NCI-H748 (cell line): Measurements from ENCODE around the gene DENND1A.
"Not testable (repeated sequence)": the region's sequence is repeated elsewhere in the genome, so short reads cannot be mapped to it uniquely, and the experiment has no call there.

Source experiments
- DNase-seq: peaks from one replicate; lab custom pipeline; 2025; ENCODE audit not compliant: unreplicated experiment; lab: John Stamatoyannopoulos, UW

Gene DENND1A

GRCh38 chr9:123947326-123947725 is 17.4 kb upstream of the DENND1A start:
- no peak for DNase-seq

- no peak for DNase-seq
These were observed 16.3 kb upstream of the DENND1A start for GRCh38 chr9:123946101-123946821.

- DNase-seq, result no peak
These were observed 15.6 kb upstream of the DENND1A start for GRCh38 chr9:123945532-123945931.

DNA sequence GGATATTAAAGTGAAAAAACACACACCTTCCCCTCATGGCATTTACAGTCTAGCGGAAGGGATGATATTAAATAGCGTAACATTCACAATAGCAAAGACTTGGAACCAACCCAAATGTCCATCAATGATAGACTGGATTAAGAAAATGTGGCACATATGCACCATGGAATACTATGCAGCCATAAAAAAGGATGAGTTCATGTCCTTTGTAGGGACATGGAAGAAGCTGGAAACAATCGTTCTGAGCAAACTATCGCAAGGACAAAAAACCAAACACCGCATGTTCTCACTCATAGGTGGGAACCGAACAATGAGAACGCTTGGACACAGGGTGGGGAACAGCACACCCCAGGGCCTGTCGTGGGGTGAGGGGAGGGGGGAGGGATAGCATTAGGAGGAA is 14.5 kb upstream of the DENND1A start:
- not testable (repeated sequence) for DNase-seq

DNA sequence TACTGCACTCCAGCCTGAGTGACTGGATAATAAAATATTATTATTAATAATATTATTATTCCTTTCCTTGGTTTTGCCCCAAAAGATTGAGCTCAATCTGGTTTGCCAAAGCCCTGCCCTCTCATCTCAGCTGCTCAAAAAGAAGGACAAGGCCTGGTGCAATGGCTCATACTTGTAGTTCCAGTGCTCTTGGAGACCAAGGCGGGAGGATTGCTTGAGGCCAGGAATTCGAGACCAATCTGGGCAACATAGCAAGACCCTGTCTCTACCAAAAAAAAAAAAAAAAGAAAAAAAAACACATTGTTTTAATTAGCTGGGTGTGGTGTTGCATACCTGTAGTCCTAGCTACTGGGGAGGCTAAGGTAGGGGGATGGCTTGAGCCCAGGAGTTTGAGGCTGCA is 13.7 kb upstream of the DENND1A start:
- no peak for DNase-seq

DNA sequence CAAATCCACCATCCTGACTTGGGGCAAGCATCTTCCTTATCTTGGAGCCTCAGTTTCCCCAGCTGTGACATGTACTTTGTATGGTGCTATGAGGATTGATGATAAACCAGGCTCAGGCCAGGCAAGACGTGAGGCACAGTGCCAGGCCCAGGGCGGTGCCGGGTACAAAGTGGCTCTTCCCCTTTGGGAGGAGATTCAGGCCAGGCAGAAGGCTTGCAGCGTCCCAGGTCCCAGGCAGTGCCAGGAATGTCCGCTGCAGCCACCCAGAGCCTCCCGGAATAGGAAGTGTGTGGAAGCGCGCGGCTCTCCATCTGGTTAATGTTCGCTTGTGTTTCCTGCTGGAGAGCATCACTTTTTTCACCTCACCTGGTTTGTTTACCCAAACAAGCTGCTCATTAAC is 12.6 kb upstream of the DENND1A start:
- DNase-seq, result no peak

DNA sequence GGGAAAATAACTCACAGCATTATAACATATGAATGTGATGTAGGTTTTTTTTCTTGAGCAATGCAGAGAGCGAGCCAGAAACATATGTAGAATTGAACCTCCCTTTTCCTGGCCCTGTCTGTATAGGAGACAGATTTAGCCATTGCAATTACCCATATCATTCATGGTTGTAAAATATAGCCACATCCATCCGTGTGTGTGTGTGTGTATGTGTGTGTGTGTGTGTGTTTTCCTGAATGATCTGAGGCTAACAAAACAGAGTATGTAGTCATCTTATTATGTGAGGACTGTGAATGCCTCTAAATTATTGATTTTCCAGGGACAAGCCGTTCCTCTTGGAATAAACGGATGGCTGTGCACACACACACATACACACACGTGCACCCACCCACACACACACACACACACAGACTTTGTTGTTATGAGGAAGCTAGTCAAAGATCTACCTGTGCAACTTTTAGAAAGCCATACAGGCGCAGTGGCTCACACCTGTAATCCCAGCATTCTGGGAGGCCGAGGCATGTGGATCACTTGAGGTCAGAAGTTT is 11.7 kb upstream of the DENND1A start:
- peak; percentile 16 for DNase-seq

GRCh38 chr9:123940721-123941523 is 11.0 kb upstream of the DENND1A start:
- DNase-seq, result no peak

- no peak for DNase-seq
These were observed 8.5 kb upstream of the DENND1A start for GRCh38 chr9:123938401-123938800.

- DNase-seq, result not testable (repeated sequence)
These were observed 6.6 kb upstream of the DENND1A start for GRCh38 chr9:123936575-123936974.

GRCh38 chr9:123933440-123934212 is 3.7 kb upstream of the DENND1A start:
- DNase-seq, result no peak

DNA sequence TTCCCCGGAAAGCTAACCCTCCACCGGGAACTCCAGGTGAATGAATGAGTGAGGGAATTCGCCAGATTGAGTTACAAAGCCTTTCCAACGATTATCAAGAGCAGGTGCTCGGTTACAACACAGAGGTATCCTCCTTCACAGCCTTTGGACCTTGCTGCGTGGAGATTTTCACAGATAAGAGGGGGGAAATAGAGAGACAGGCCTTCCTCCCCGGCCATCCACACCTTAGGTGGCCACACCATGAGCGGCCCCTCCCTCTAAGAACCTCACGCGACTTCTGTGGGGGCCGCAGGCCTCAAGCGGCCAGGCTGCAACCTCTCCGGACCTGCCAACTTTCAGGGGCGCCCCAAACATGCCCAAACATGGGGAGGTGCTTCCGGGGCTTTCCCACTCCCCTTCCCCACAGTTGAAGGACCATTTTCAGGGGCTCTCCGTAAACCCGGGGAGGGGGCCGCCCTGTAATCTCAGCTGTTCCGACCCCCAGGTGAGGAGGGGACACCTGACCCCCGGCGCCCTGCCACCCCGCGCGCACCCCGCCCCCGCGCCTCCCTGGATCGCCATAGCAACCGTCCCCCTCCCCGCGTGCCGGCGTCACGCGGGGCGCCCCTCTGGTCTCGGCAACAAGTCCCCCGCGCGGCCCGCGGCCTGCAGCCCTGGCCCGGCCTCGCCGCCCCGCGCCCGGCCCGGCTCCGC is 603 bp downstream of the DENND1A start:
- DNase-seq, result peak; percentile 54

GRCh38 chr9:123928533-123929176 is 1.3 kb downstream of the DENND1A start:
- no peak for DNase-seq

- DNase-seq, result no peak
These were observed 2.0 kb downstream of the DENND1A start for GRCh38 chr9:123927625-123928532.

DNA sequence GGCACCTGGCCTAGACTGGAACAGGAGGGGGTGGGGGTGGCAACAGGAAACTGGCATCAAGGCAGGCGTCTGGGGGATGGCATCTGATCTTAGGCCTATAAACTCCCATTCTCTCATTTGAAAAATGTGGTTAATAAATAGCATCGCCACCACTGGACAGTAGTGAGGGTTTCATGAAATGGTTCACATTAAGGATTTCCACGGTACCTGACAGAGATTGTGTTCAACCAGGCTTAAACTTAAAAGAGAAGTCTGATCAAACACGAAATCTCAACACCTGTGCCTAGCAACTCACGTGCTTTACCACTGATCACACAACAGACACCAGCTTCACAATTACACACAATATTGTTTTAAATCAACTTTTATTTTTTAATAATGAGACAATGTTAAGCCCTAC is 3.0 kb downstream of the DENND1A start:
- no peak for DNase-seq

DNA sequence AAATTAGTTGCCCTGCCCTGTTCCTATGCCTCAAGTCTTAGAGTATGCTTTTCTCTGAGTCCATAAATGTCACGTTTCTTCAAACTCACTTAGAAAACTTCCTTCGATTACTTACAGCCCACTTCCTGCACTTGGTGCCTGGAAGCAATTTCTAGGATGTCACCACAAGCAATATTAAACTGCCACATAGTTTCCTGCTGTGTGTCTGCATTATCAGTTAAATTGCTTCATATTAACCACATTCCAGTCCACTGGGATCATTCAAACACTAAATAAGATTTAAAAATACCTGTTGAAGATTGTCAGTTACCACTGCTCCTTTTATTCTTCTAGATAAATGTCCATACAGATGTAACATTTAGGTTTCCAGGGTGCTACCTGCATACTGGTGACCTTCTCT is 4.1 kb downstream of the DENND1A start:
- DNase-seq, result no peak

DNA sequence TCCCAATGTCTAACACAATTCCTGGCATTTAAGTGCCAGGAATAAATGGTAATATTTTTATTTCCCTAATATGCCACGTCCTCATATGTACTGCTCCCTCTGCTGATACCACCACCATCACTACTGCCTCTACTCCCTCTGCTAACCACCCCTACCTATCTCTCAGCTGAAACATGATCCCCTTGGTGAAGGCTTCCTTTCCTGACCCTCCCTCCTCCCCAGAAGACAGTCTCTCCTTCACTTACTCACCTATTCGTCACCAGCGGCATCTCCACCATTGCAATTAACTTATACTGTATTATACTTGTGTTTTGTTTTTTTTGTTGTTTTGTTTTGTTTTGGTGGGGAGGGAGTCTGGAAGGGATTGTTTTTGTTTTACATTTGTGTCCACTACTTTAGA is 4.8 kb downstream of the DENND1A start:
- no peak for DNase-seq

- DNase-seq, result no peak
These were observed 5.2 kb downstream of the DENND1A start for GRCh38 chr9:123924727-123925126.

- DNase-seq, result no peak
These were observed 6.0 kb downstream of the DENND1A start for GRCh38 chr9:123923884-123924283.
